H1 (cell line): ENCODE results near the gene GALNT17. TPM values are rescaled to one million over a fixed set of nuclear protein-coding genes. Genes with fewer than 3 reads are reported as not detected.

Experiments used
- CTCF ChIA-PET: fragments of 300-600 bp; sonication (Branson Sonifier 250); formaldehyde crosslinking; loops from one replicate; lab custom pipeline; 2021; ENCODE audit not compliant: partially characterized antibody; lab: Charles Lee
- POLR2A ChIA-PET: fragments of 300-600 bp; sonication (Branson Sonifier 250); formaldehyde crosslinking; loops from one replicate; lab custom pipeline; 2021; ENCODE audit warnings: inconsistent platforms; ENCODE audit not compliant: partially characterized antibody; lab: Charles Lee
- DNase-seq, 2 experiments: peaks; one replicate each; pipeline versions ENCODE4 v3.0.0 to v3.0.0-alpha.2; 2010 to 2022; ENCODE audit warnings: low spot score in 2 of 2, low read depth in 1 of 2, mixed read lengths in 1 of 2
- FAIRE-seq: peaks from 2 replicates; lab custom pipeline; 2011; peaks lifted over from hg19 to GRCh38; lab: Jason Lieb, UNC
- H2AFZ ChIP-seq: 2 replicates; pipeline ENCODE4 v1.8.1; 2012; ENCODE audit warnings: low read length, inconsistent platforms
- H2AK5ac ChIP-seq: 2 replicates; pipeline ENCODE4 v1.6.1; 2013; ENCODE audit warnings: low read depth, low read length
- H2BK120ac ChIP-seq: replicated peaks from 2 replicates; pipeline ENCODE3; 2013; ENCODE audit warnings: low read depth, low read length, inconsistent platforms
- H2BK12ac ChIP-seq: 2 replicates; pipeline ENCODE4 v1.6.1; 2013; ENCODE audit warnings: low read depth, low read length
- H2BK15ac ChIP-seq: 2 replicates; pipeline ENCODE4 v1.6.1; 2013; ENCODE audit warnings: low read length
- H2BK20ac ChIP-seq: 2 replicates; pipeline ENCODE4 v1.6.1; 2013; ENCODE audit warnings: low read length
- H2BK5ac ChIP-seq: 2 replicates; pipeline ENCODE4 v1.6.1; 2013; ENCODE audit warnings: low read depth, low read length
- H3K14ac ChIP-seq: 2 replicates; pipeline ENCODE4 v1.6.1; 2013; ENCODE audit warnings: inconsistent platforms; ENCODE audit not compliant: insufficient read length
- H3K18ac ChIP-seq: 2 replicates; pipeline ENCODE4 v1.6.1; 2013; ENCODE audit warnings: low read length; ENCODE audit errors: extremely low read depth
- H3K23ac ChIP-seq: 2 replicates; pipeline ENCODE4 v1.6.1; 2013; ENCODE audit warnings: inconsistent platforms; ENCODE audit not compliant: insufficient read length
- H3K23me2 ChIP-seq: 2 replicates; pipeline ENCODE4 v1.6.1; 2013; ENCODE audit warnings: low read depth, low read length
- H3K27ac ChIP-seq: 2 replicates; pipeline ENCODE4 v1.6.1; 2011; ENCODE audit warnings: low read depth, low read length, inconsistent platforms
- H3K27me3 ChIP-seq, 4 experiments: replicated peaks in 1 of 4; 1 replicate in 1 of 4; 2 replicates in 3 of 4; pipeline versions ENCODE4 v1.6.1 to v1.8.1; 2011 to 2013; ENCODE audit warnings: low read length in 3 of 4, mild to moderate bottlenecking in 3 of 4, inconsistent platforms in 2 of 4, mixed read lengths in 2 of 4, moderate library complexity in 1 of 4; ENCODE audit not compliant: control insufficient read depth in 3 of 4, insufficient read depth in 3 of 4; ENCODE audit errors: extremely low read depth in 1 of 4
- H3K36me3 ChIP-seq, 4 experiments: 2 replicates each; pipeline versions ENCODE4 v1.6.1 to v1.8.1; 2011 to 2013; ENCODE audit warnings: mild to moderate bottlenecking in 4 of 4, low read length in 3 of 4, moderate library complexity in 2 of 4, control low read depth in 1 of 4, inconsistent platforms in 1 of 4; ENCODE audit not compliant: insufficient read depth in 4 of 4, control insufficient read depth in 2 of 4
- H3K4ac ChIP-seq: replicated peaks from 2 replicates; pipeline ENCODE3; 2013; ENCODE audit warnings: low read length, low read depth, mixed read lengths, inconsistent platforms; ENCODE audit not compliant: insufficient read length
- H3K4me1 ChIP-seq, 4 experiments: replicated peaks in 1 of 4; 1 replicate in 1 of 4; 2 replicates in 3 of 4; pipeline versions ENCODE4 v1.6.1 to v1.8.1; 2011 to 2013; ENCODE audit warnings: low read length in 3 of 4, inconsistent platforms in 2 of 4, mixed read lengths in 1 of 4; ENCODE audit not compliant: insufficient read depth in 4 of 4, control insufficient read depth in 3 of 4
- H3K4me2 ChIP-seq, 2 experiments: 2 replicates each; pipeline versions ENCODE4 v1.6.1 to v1.8.1; 2011 to 2013; ENCODE audit warnings: low read depth in 2 of 2, low read length in 2 of 2, control low read depth in 1 of 2, inconsistent platforms in 1 of 2, mild to moderate bottlenecking in 1 of 2; ENCODE audit not compliant: insufficient read depth in 1 of 2
- H3K4me3 ChIP-seq, 4 experiments: fragments of 200-600, 300-600 bp in 1 of 4; sonication (generic), shearing (Covaris generic), sonication (Bioruptor Twin) in 1 of 4; 2 replicates each; pipeline versions ENCODE4 v1.5.1 to v1.8.1; 2011 to 2016; ENCODE audit warnings: low read length in 4 of 4, low read depth in 3 of 4, control low read depth in 2 of 4, inconsistent platforms in 2 of 4, mild to moderate bottlenecking in 2 of 4, mixed read lengths in 1 of 4, moderate library complexity in 1 of 4; ENCODE audit not compliant: insufficient read depth in 2 of 4; ENCODE audit errors: extremely low read depth in 1 of 4
- H3K56ac ChIP-seq: replicated peaks from 2 replicates; pipeline ENCODE3; 2013; ENCODE audit warnings: low read depth, mild to moderate bottlenecking, mixed read lengths, low read length, inconsistent platforms; ENCODE audit not compliant: insufficient read length
- H3K79me1 ChIP-seq: 2 replicates; pipeline ENCODE4 v1.6.1; 2013; ENCODE audit warnings: low read depth, low read length, control low read depth
- H3K79me2 ChIP-seq, 2 experiments: 2 replicates each; pipeline versions ENCODE4 v1.6.1 to v1.8.1; 2012 to 2013; ENCODE audit warnings: low read length in 2 of 2, mild to moderate bottlenecking in 2 of 2, inconsistent platforms in 1 of 2; ENCODE audit not compliant: insufficient read depth in 2 of 2, control insufficient read depth in 1 of 2
- H3K9ac ChIP-seq, 4 experiments: replicated peaks in 1 of 4; 1 replicate in 1 of 4; 2 replicates in 3 of 4; pipeline versions ENCODE4 v1.6.1 to v1.8.1; 2011 to 2013; ENCODE audit warnings: low read depth in 3 of 4, low read length in 3 of 4, control low read depth in 2 of 4, mild to moderate bottlenecking in 2 of 4, moderate library complexity in 2 of 4, inconsistent platforms in 1 of 4; ENCODE audit errors: extremely low read depth in 1 of 4
- H3K9me3 ChIP-seq, 2 experiments: 2 replicates each; pipeline versions ENCODE4 v1.6.1 to v1.8.1; 2012 to 2013; ENCODE audit warnings: mild to moderate bottlenecking in 2 of 2, moderate library complexity in 2 of 2, control low read depth in 1 of 2, inconsistent platforms in 1 of 2, low read depth in 1 of 2, low read length in 1 of 2, mixed read lengths in 1 of 2; ENCODE audit not compliant: insufficient read depth in 2 of 2
- H4K20me1 ChIP-seq, 2 experiments: replicated peaks in 1 of 2; 2 replicates each; pipeline versions ENCODE3 to v1.8.1; 2011 to 2013; ENCODE audit warnings: inconsistent platforms in 2 of 2, low read length in 2 of 2, mild to moderate bottlenecking in 1 of 2; ENCODE audit not compliant: insufficient read depth in 2 of 2, control insufficient read depth in 1 of 2
- H4K5ac ChIP-seq: 2 replicates; pipeline ENCODE4 v1.6.1; 2013; ENCODE audit warnings: low read length, low read depth, mixed read lengths, inconsistent platforms; ENCODE audit not compliant: insufficient read length
- H4K8ac ChIP-seq: 2 replicates; pipeline ENCODE4 v1.8.0; 2013; ENCODE audit warnings: mild to moderate bottlenecking, moderate library complexity, low read length, inconsistent platforms; ENCODE audit not compliant: insufficient read depth; ENCODE audit errors: extremely low read depth
- H4K91ac ChIP-seq: replicated peaks from 2 replicates; pipeline ENCODE3; 2013; ENCODE audit warnings: low read length, mixed read lengths, inconsistent platforms; ENCODE audit not compliant: insufficient read length
- KDM4A ChIP-seq: IDR thresholded peaks from one replicate; pipeline ENCODE4 v1.7.1; 2012; ENCODE audit warnings: low read depth, mild to moderate bottlenecking, moderate library complexity, low read length, inconsistent platforms; ENCODE audit not compliant: severe bottlenecking
- MAX ChIP-seq: IDR thresholded peaks from 2 replicates; pipeline ENCODE4 v1.6.1; 2012; ENCODE audit warnings: inconsistent platforms
- RAD21 ChIP-seq, 2 experiments: IDR thresholded peaks in 1 of 2; conservative IDR thresholded peaks in 1 of 2; 2 replicates each; pipeline ENCODE4 v1.6.1; 2011; ENCODE audit warnings: low read depth in 2 of 2, low read length in 2 of 2, improper control_type of control experiment in 1 of 2, inconsistent platforms in 1 of 2, mild to moderate bottlenecking in 1 of 2, moderate library complexity in 1 of 2
- RFX5 ChIP-seq: IDR thresholded peaks from 2 replicates; pipeline ENCODE4 v1.6.1; 2011; ENCODE audit warnings: low read depth, low read length, improper control_type of control experiment, borderline replicate concordance
- SAP30 ChIP-seq: fragments of 300-600 bp; sonication (generic); IDR thresholded peaks from 2 replicates; pipeline ENCODE4 v1.7.1; 2012; ENCODE audit warnings: low read length, moderate library complexity, mild to moderate bottlenecking, inconsistent platforms; ENCODE audit not compliant: insufficient read depth, insufficient replicate concordance
- SRF ChIP-seq: IDR thresholded peaks from 2 replicates; pipeline ENCODE4 v1.6.1; 2011; ENCODE audit warnings: mild to moderate bottlenecking, low read depth, low read length, moderate library complexity
- WGBS, 2 experiments: shearing (Covaris generic) in 1 of 2; methylation state at CpG; one replicate each; pipeline versions ENCODE4 v1.1.6 to v1.1.7; 2013 to 2015; ENCODE audit warnings: low lambda C conversion rate in 2 of 2, mixed read lengths in 2 of 2, inconsistent platforms in 1 of 2, low coverage in 1 of 2, missing lambda C conversion rate in 1 of 2; ENCODE audit not compliant: insufficient replicate concordance in 2 of 2, insufficient coverage in 1 of 2, insufficient read length in 1 of 2; ENCODE audit errors: extremely low coverage in 1 of 2, missing lambda C conversion rate in 1 of 2; 5-methylcytosine and 5-hydroxymethylcytosine counted together
- polyA plus RNA-seq, 7 experiments: library from polyadenylated mRNA; depleted of rRNA in 3 of 7; stranded (reverse) in 5 of 7; unstranded in 2 of 7; fragments of >200 nt in 5 of 7; fragments of 200-250 nt in 2 of 7; gene quantifications; 1 replicate in 5 of 7; 2 replicates in 1 of 7; 4 replicates in 1 of 7; pipeline versions ENCODE4 v1.2.1 to v1.2.3, GENCODE V29; 2011 to 2013; ENCODE audit warnings: missing spikeins in 2 of 7, mixed read lengths in 2 of 7
- total RNA-seq: library from RNA; stranded (reverse); fragmentation: NEBNext Ultra II Directional; extraction: Animal tissue kit (Norgen Biotek cat#: 25700); gene quantifications from 2 replicates; pipeline ENCODE4 v1.2.1, GENCODE V29; 2021

The GALNT17 gene
- total and polyA plus RNA-seq, 2 of the 8 experiments (the other 6 are each of a cell fraction or from before 2014, with no cell fraction given): 37.7 to 47.0 TPM

- no peak overlapping the region for H3K23ac ChIP-seq
- H3K27me3 ChIP-seq: no peaks in the 10 kb centered on the region
- no peak overlapping the region for H3K14ac ChIP-seq
- ChIA-PET CTCF (no interaction called here), POLR2A (no interaction called here)
- peaks cover 0 to 3% (median 0%) of the 10 kb centered on the region in 4 experiments; a peak in 1 of 7 replicates for H3K4me1 ChIP-seq
- no peak for FAIRE-seq
- H3K79me1 ChIP-seq: no peaks in the 10 kb centered on the region
- H3K4me3 ChIP-seq: no peak overlapping the region
- H3K9ac ChIP-seq: no peak overlapping the region
- no peaks in the 10 kb centered on the region for H3K79me2 ChIP-seq
- WGBS, 2 experiments: 93% methylated on average over 7 of the region's 7 CpGs; no CpG with 5 or more reads in 1 of the 2 experiments
- H4K8ac ChIP-seq: no peak overlapping the region
- DNase-seq: no peak
- no peak overlapping the region for H3K18ac ChIP-seq
- H3K9me3 ChIP-seq: no peaks in the 10 kb centered on the region
- H2BK12ac ChIP-seq: no peak overlapping the region
- H2BK15ac ChIP-seq: no peak overlapping the region
- H3K56ac ChIP-seq: no peak overlapping the region
- no peak overlapping the region for H4K91ac ChIP-seq
- H2BK120ac ChIP-seq: no peak overlapping the region
- H3K23me2 ChIP-seq: no peaks in the 10 kb centered on the region
- H2BK20ac ChIP-seq: no peak overlapping the region
- H2AFZ ChIP-seq: no peak overlapping the region
- H3K36me3 ChIP-seq: no peaks in the 10 kb centered on the region
- no peak overlapping the region for H2BK5ac ChIP-seq
- no peak overlapping the region for H2AK5ac ChIP-seq
- TF ChIP-seq SRF: no peak
- TF ChIP-seq RAD21 (IDR thresholded peaks at IDR 0.05 in 1 of 2, conservative IDR thresholded peaks at IDR 0.05 in 1 of 2; ENCODE audit: low read depth in 2 of 2, low read length in 2 of 2): no peak
- no peak for TF ChIP-seq KDM4A
- TF ChIP-seq SAP30: no peak
- no peak for TF ChIP-seq RFX5
- TF ChIP-seq MAX: no peak
- no peaks in the 10 kb centered on the region for H4K20me1 ChIP-seq
- no peak overlapping the region for H3K27ac ChIP-seq
- H3K4ac ChIP-seq: no peak overlapping the region
- H4K5ac ChIP-seq: no peak overlapping the region
- no peak overlapping the region for H3K4me2 ChIP-seq
Measured at GRCh38 chr7:71627651-71628050, 495.7 kb downstream of the GALNT17 start.
